Left ventricle myocardium inferior (tissue), 1 donor: ENCODE measurements around the gene FGF12. TPM values are rescaled to one million over a fixed set of nuclear protein-coding genes. Genes with fewer than 3 reads are reported as not detected.

Experiments
- DNase-seq: peaks from one replicate; pipeline ENCODE4 v3.0.0-alpha.2; 2020
- H3K27ac ChIP-seq: fragments of 200-600 bp; replicated peaks from 2 replicates; pipeline ENCODE4 v1.8.0; 2021
- H3K27me3 ChIP-seq: fragments of 200-600 bp; 2 replicates; pipeline ENCODE4 v1.8.0; 2021; ENCODE audit warnings: low read depth
- H3K36me3 ChIP-seq: fragments of 200-600 bp; 2 replicates; pipeline ENCODE4 v1.8.0; 2021
- H3K4me1 ChIP-seq: fragments of 200-600 bp; 2 replicates; pipeline ENCODE4 v1.8.0; 2021
- H3K4me3 ChIP-seq: fragments of 200-600 bp; 2 replicates; pipeline ENCODE4 v1.8.0; 2021; ENCODE audit warnings: mild to moderate bottlenecking, moderate library complexity
- H3K9me3 ChIP-seq: fragments of 200-600 bp; replicated peaks from 2 replicates; pipeline ENCODE4 v1.8.0; 2021
- intact Hi-C: fragments of 100-400 bp; cut with micrococcal nuclease; formaldehyde crosslinking; loops from one replicate; pipeline ENCODE4 v1.11.0; 2022
- total RNA-seq: library from RNA; stranded (reverse); fragmentation: NEBNext Ultra II Directional; extraction: Animal tissue kit (Norgen Biotek cat#: 25700); gene quantifications from one replicate; pipeline ENCODE4 v1.2.1, GENCODE V29; 2021
- TF ChIP-seq, protein P1 (sequence below): fragments of 200-600 bp; IDR thresholded peaks from 2 replicates; pipeline ENCODE4 v1.8.0; 2021; ENCODE audit warnings: antibody characterized with exemption, mild to moderate bottlenecking, borderline replicate concordance
- donor health status: DM: no; HTN: yes; CAD: no; lungs with severe emphysema.

Gene FGF12
- total RNA-seq, 1 donor from 2014 or later, result 325 TPM

- TF ChIP-seq, protein P1, sequence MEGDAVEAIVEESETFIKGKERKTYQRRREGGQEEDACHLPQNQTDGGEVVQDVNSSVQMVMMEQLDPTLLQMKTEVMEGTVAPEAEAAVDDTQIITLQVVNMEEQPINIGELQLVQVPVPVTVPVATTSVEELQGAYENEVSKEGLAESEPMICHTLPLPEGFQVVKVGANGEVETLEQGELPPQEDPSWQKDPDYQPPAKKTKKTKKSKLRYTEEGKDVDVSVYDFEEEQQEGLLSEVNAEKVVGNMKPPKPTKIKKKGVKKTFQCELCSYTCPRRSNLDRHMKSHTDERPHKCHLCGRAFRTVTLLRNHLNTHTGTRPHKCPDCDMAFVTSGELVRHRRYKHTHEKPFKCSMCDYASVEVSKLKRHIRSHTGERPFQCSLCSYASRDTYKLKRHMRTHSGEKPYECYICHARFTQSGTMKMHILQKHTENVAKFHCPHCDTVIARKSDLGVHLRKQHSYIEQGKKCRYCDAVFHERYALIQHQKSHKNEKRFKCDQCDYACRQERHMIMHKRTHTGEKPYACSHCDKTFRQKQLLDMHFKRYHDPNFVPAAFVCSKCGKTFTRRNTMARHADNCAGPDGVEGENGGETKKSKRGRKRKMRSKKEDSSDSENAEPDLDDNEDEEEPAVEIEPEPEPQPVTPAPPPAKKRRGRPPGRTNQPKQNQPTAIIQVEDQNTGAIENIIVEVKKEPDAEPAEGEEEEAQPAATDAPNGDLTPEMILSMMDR, result no peak
- no peak overlapping the region for H3K4me3 ChIP-seq
- H3K27me3 ChIP-seq, result no peaks in the 10 kb centered on the region
- peaks cover 55% of the 10 kb centered on the region for H3K4me1 ChIP-seq
- DNase-seq, result peak; percentile 66
- peaks cover 3% of the 10 kb centered on the region for H3K36me3 ChIP-seq
- peaks cover 7% of the 10 kb centered on the region for H3K9me3 ChIP-seq
- intact Hi-C loops, result no loop called here
- peak overlapping the region; percentile 84 for H3K27ac ChIP-seq
Measured at GRCh38 chr3:192706272-192706671, 21.1 kb downstream of the FGF12 start.

DNA sequence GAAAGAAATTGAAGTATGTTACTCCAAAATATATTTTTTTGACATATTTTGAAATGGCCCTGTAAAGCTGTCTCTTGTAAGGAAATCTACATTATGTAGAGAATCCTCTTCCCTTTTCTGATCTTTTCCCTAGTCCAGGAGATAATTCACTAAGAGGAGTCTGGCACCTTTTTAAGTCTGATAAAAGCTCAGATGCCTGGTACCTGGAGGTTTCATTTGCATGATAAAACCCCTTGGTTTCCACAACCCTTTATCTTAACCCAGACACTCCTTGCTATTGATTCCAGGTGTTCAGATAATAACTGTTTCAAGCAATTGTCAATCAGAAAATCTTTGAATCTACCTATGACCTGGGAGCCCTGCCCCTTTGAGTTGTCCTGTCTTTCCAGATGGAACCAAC is 26.5 kb downstream of the FGF12 start:
- no peak for DNase-seq
- no peaks in the 10 kb centered on the region for H3K27me3 ChIP-seq
- no peaks in the 10 kb centered on the region for H3K36me3 ChIP-seq
- TF ChIP-seq, protein P1, result no peak
- H3K9me3 ChIP-seq, result peaks cover 7% of the 10 kb centered on the region
- no peak overlapping the region for H3K4me3 ChIP-seq
- H3K27ac ChIP-seq, result peak overlapping the region; percentile 21
- H3K4me1 ChIP-seq, result peaks cover 55% of the 10 kb centered on the region
- intact Hi-C loops, result no loop called here

DNA sequence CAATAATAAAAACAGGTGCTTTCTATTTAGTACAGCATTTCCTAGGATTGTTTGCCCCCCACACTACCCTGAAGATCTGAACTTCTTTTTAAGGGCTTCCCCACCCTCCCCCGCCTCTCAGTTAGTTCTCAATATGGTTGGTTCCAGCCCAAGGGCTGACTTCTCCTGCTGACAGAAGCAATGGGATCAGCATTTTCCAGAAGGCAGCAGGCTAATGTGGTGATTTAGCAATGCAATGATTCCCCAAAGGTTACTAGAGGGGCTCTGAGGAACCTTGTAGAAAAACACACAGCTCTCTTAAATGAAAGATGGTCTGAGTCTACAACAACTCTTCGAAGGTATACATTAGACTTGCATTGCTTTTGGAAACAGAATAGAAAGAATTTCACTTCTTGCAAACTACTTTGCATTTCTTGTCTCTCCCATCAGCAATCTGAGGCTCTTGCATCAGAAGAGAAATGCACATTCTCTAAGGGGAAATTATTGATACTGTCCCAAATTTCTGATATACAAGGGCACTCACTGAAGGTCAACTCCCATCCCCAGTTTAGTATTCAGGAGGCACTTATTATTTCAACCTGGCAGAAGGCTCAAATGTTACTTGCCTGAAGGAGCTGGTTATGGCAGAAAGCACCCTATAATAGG is 30.3 kb downstream of the FGF12 start:
- Histone ChIP-seq H3K4me3 (no peak overlapping the region), H3K9me3 (no peaks in the 10 kb centered on the region), H3K27me3 (no peaks in the 10 kb centered on the region), H3K4me1 (peaks cover 30% of the 10 kb centered on the region), H3K27ac (peak overlapping the region; percentile 40), H3K36me3 (no peaks in the 10 kb centered on the region)
- TF ChIP-seq, protein P1, result no peak
- intact Hi-C loops, result no loop called here
- DNase-seq, result no peak

- intact Hi-C loops, result no loop called here
- H3K27ac ChIP-seq, result peak overlapping the region; percentile 76
- H3K4me3 ChIP-seq, result no peak overlapping the region
- no peaks in the 10 kb centered on the region for H3K36me3 ChIP-seq
- DNase-seq, result peak; percentile 44
- TF ChIP-seq, protein P1, result no peak
- H3K9me3 ChIP-seq, result no peaks in the 10 kb centered on the region
- H3K4me1 ChIP-seq, result peaks cover 58% of the 10 kb centered on the region
- no peaks in the 10 kb centered on the region for H3K27me3 ChIP-seq
Measured at GRCh38 chr3:192687488-192688152, 39.7 kb downstream of the FGF12 start.

GRCh38 chr3:192685801-192686200 is 41.5 kb downstream of the FGF12 start:
- Histone ChIP-seq H3K4me3 (no peak overlapping the region), H3K27me3 (no peaks in the 10 kb centered on the region), H3K27ac (peak overlapping the region; percentile 60), H3K9me3 (no peaks in the 10 kb centered on the region), H3K36me3 (no peaks in the 10 kb centered on the region), H3K4me1 (peaks cover 65% of the 10 kb centered on the region)
- intact Hi-C loops, result no loop called here
- no peak for DNase-seq
- TF ChIP-seq, protein P1, result no peak
